Putamen (tissue), 1 donor: ENCODE measurements around the gene HSP90B1.
A peak's percentile ranks its signal among the peaks of the same experiment; 100 is the strongest.

ENCODE experiments used
- DNase-seq: peaks from one replicate; pipeline ENCODE4 v3.0.0-alpha.2; 2016; ENCODE audit warnings: low spot score

HSP90B1 gene

DNA sequence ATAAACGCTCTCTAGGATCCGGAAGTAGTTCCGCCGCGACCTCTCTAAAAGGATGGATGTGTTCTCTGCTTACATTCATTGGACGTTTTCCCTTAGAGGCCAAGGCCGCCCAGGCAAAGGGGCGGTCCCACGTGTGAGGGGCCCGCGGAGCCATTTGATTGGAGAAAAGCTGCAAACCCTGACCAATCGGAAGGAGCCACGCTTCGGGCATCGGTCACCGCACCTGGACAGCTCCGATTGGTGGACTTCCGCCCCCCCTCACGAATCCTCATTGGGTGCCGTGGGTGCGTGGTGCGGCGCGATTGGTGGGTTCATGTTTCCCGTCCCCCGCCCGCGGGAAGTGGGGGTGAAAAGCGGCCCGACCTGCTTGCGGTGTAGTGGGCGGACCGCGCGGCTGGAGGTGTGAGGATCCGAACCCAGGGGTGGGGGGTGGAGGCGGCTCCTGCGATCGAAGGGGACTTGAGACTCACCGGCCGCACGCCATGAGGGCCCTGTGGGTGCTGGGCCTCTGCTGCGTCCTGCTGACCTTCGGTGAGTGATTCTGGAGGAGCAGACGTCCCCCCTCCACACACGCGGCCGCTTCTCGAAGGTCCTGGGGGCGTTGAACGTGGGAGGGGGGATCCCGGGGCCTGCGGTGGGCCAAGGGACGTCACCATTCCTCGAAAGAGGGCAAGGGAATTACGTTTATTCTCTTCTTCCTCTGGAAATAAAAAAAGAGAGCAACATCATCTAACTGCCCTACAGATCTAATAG is at the start of gene HSP90B1:
Gene HSP90B1 (plus strand): TSS at position 377 of the 753 bp plus-strand sequence. CDS start 106 bp downstream, at position 483.
- DNase-seq: peak; percentile 100

DNA sequence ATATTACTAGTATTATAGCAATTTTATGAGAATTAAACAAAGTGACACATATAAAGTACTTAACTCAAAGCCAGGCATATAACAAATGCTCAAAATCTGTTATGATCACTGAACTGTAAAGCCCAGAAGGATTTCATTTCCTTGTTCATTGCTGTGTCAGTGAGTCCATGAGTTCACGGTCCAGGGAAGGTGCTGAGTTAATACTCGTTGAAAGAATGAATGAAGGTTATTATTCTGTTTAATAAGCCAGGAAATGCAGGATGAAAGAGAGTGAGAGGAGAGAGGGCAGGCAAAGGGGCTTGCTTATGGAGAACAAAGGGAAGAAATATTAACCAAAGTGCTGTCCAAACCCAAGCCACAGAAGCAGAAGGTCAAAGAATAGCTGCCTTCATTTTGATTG is 48.9 kb upstream of the HSP90B1 start:
- DNase-seq: no peak

- DNase-seq: no peak
These were observed 47.2 kb upstream of the HSP90B1 start for GRCh38 chr12:103882861-103883596.

DNA sequence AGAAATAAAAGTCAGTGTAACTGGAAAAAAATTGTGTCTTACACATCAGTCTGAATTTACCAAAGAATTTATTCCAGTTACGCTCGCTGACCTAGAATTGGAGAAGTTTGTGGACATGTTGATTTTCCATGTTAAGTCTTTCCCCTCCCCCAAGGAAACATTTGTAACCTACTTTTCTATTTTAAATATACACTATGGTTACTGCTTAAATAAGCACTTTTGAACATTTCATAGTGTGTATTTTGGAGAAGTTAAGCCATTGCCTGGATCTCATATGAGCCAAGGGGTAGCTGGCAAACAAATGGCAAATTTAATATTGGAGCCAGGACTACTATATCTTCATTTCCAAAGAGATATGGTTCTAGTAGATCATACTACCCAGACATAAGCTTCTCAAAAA is 46.3 kb upstream of the HSP90B1 start:
- DNase-seq: no peak

- DNase-seq: peak; percentile 11
These were observed 45.9 kb upstream of the HSP90B1 start for GRCh38 chr12:103884316-103884715.

DNA sequence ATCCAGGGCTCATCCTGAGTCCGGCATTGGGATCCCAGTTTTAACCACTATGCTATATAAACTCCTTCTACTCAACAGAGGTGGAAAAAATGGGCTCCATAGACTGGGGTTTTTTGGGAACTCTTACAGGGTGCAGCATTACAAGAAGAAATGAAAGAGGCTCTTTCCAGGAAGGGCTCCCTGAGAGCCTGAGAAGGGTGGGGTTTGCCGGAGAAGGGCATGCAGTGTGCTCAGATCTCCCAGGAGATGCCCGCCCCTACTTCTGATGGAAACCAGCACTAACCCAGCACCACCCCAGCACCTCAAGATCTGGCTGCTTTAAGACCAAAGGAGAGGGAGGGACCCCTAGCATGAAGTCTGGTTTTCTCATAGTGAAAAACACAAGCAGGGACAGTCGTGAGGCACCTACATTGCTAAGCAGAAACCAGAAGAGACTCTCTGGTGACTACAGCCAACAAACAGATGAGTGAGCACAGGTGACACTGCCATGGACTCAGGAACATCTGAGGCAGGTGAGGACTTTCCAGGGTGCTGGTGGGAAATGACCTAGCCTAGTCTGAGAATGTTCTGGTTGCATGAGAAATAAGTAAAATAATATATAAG is 43.9 kb upstream of the HSP90B1 start:
- no peak for DNase-seq

GRCh38 chr12:103887738-103888137 is 42.5 kb upstream of the HSP90B1 start:
- no peak for DNase-seq

DNA sequence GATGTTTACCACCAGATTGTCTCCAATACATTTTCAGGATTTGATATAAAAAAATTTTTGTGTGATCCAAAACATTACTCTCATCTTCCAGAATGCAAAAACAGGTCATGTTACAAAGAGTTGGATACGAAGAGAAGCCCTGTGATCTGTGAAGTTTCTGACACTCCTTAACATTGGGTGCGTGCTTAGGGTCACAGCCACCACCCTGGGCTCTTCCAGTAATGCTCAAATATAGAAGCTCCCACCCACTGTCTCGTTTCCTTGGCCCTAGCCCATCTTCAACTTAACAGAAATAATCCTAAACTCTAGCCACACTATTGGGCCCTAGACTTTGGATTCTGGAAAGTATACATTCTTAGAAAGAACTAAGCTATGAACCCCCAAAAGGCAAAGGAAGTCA is 32.9 kb upstream of the HSP90B1 start:
- DNase-seq: no peak

GRCh38 chr12:103901518-103902173 is 28.6 kb upstream of the HSP90B1 start:
- DNase-seq: no peak

- no peak for DNase-seq
These were observed 26.2 kb upstream of the HSP90B1 start for GRCh38 chr12:103903993-103904392.

GRCh38 chr12:103905730-103906349 is 24.4 kb upstream of the HSP90B1 start:
- no peak for DNase-seq

DNA sequence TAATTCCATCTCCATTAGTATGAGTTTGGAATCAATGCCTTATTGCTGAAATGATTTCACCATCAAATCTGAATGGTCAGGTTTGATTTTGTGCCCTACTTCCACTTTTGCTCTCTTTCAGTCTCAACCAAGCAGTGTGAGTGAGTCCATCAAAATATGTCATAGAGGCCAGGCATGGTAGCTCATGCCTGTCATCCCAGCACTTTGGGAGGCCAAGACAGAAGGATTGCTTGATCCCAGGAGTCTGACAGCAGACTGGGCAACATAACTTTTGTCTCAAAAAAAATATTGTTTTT is 22.0 kb upstream of the HSP90B1 start:
- DNase-seq: no peak

GRCh38 chr12:103908877-103909276 is 21.3 kb upstream of the HSP90B1 start:
- no peak for DNase-seq

DNA sequence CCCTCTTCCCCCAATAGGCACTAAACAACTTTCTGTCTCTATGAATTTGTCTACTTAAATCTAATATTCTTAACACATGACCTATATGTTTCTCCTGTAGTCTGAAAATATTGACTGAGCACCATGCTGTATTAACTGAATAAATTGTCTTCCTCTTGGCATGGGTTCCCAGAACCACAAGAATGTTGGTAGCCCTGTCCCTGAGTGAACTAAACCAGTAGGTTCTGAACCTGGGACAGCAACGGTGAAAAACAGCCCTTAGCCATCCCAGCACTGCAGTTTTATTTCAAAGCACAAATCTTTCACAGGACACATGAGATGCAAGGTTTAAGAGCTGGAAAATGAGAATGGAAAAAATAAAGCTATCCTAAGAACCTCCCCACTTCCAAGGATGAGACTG is 20.4 kb upstream of the HSP90B1 start:
- no peak for DNase-seq

DNA sequence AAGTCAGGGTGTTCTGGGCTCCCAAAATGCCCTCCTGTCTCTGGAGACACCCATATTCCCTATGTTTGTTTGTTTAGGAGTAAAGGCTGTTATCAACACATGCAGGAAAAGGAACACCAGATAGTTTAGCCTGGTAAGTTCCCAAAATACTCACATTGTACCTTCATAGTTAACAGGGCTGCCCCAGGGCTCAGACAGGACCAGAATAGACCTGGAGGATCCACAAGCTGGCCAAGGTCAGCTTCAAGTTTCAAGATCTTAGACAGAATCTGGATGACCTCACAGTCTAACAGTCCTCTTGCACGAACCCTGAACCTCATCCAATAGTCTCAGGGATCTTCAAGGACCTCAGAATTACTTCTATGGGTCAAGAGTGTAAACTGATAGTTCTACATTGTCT is 18.1 kb upstream of the HSP90B1 start:
- DNase-seq: no peak

GRCh38 chr12:103913100-103913499 is 17.1 kb upstream of the HSP90B1 start:
- DNase-seq: no peak

- DNase-seq: no peak
These were observed 14.9 kb upstream of the HSP90B1 start for GRCh38 chr12:103915306-103915705.

- DNase-seq: no peak
These were observed 12.3 kb upstream of the HSP90B1 start for GRCh38 chr12:103917873-103918272.

DNA sequence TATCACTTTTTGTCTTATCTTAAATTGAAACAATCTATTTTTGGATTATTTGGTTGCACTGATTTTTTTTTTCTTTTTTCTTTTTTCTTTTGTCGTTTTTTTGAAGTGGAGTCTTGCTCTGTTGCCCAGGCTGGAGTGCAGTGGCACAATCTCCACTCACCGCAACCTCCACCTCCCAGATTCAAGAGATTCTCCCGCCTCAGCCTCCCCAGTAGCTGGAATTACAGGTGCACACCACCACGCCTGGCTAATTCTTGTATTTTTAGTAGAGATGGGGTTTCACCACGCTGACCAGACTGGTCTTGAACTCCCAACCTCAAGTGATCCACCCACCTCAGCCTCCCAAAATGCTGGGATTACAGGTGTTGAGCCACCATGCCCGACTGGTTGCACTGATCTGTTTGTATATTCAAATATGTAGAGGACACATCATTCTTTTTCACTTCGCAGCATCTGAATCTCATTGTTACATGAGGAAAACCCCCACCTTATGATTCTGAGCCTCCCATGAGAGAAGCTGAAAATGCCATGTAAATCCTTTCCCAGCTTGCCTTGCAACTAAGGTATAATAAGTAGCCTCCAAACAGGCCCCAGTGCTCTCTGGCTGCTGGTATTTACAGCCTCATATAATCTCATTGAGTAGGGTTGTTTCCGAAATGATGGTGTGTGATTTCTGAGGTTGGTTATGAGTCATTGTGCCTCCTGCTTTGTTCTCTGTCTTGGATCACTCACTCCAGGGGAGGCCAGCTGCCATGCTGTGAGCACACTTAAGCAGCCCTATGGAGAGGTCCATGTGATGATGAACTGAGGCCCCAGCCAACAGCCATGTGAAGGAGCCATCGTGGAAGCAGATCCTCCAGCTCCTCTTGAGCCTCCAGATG is 5.2 kb upstream of the HSP90B1 start:
- DNase-seq: no peak

DNA sequence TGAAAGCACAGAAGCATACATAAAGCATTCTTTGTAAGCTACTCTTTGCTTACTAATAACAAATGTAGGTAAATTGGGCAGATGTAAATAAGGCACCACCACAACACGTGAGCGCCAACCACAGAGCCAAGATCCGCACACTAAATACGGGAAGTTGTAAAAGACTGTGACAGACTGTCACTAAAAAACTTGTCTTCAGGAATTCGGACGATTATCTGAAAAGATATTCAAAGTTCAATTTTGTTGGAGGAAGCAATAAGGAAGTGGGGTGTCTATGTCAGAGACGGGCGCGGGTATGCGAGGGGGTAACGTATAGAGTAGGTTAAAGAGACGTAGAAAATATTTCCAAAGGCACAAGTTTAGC is 1.5 kb upstream of the HSP90B1 start:
- DNase-seq: no peak

DNA sequence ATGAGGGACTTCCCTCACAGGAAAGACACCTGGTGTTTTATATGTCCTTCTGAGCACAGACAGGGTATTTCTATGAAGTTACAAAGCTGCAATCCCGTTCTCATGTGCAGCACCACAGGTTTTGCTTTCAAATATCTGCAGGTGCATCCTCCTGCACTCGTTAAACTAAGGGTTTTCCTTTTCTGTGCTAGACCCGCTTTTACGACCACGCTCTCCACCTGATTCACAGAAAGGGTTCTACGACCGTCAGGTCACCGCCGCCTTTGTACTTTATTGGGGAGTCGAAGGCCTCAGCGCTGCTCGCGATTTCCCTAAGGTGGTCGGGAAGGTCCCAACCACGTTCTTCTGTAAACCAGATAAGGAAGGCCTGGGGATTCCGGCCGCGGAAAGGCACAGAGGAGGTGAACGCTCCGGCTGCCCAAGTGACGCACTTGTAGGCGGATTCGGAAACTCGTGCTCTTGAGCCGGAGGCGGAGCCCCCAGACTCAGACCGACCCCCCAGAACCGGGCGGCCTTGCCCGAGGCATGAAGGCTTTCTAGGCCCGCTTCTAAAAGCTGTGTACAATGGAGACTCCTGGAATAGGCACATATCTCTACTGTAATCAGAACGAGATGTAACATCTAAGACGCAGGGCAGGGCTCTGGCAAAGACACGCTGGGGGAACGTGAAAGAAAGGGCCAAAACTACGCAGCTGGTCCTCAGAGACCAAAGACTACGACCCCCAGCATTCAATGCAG is 995 bp upstream of the HSP90B1 start:
- peak; percentile 95 for DNase-seq
